Ramos (cell line): ENCODE measurements around the gene MVP.

Source experiments
- in situ Hi-C: fragments of 300-500 bp; cut with MboI; formaldehyde crosslinking; loops from one replicate; pipeline ENCODE4 v1.14.3; 2022; ENCODE audit warnings: low sequenced_read_pairs; ENCODE audit not compliant: unreplicated experiment

MVP gene

DNA sequence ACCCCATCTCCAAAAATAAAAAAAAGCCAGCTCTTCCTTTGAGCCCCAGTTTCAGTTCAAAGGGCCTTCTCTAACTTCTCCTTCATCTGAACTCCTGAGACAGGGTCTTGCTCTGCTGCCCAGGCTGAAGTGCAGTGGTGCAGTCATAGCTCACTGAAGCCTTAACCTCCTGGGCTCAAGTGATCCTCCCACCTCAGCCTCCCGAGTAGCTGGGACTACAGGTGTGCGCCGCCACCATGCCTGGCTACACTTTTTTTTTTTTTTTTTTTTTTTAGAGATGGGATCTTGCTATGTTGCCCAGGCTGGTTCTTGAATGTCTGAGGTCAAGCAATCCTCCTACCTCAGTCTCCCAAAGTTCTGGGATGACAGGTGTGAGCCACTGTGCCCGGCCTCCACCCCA, 13.0 kb downstream of the MVP start:
- in situ Hi-C loops: loop anchor here (25.0 kb wide), 1 partner anchor 179 kb away; the partner anchor contains the start of genes C16orf92 and DOC2A

- in situ Hi-C loops: loop anchor here (25.0 kb wide), 1 partner anchor 178 kb away; the partner anchor contains the start of genes C16orf92 and DOC2A
Measured at GRCh38 chr16:29834079-29834478, 13.8 kb downstream of the MVP start.

GRCh38 chr16:29835926-29836325, 15.7 kb downstream of the MVP start:
- in situ Hi-C loops: loop anchor here (25.0 kb wide), 1 partner anchor 176 kb away; the partner anchor contains the start of genes C16orf92 and DOC2A

DNA sequence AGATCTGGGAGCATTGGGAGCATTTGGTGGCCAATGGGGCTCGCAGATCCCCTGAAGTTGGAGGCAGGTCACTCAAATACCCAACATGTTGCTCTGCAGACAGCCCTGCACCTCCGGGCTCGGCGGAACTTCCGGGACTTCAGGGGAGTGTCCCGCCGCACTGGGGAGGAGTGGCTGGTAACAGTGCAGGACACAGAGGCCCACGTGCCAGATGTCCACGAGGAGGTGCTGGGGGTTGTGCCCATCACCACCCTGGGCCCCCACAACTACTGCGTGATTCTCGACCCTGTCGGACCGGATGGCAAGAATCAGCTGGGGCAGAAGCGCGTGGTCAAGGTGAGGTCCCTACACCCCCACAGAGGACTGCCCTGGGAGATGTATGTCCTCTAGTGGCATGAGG, 16.4 kb downstream of the MVP start:
- in situ Hi-C loops: loop anchor here (25.0 kb wide), 1 partner anchor 176 kb away; the partner anchor contains the start of genes C16orf92 and DOC2A

DNA sequence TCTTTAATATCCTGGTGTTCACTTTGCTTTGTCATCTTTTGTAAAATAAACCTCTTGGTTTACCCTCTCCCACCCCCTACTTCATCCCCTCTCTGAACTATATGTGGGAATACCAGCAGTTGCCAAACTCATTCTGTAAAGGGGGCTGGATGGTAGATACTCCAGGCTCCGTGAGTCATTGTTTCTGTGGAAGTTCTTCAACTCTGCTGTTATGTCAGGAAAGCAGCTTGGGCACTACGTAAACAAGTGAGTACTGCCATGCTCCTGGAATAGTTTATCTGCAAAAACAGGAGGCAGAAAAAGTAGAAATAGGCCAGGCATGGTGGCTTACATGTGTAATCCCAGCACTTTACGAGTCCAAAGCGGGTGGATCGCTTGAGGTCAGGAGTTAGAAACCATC, 17.6 kb downstream of the MVP start:
- in situ Hi-C loops: loop anchor here (25.0 kb wide), 1 partner anchor 174 kb away; the partner anchor contains the start of genes C16orf92 and DOC2A

- in situ Hi-C loops: loop anchor here (25.0 kb wide), 1 partner anchor 172 kb away; the partner anchor contains the start of genes C16orf92 and DOC2A
Measured at GRCh38 chr16:29839822-29840221, 19.6 kb downstream of the MVP start.

GRCh38 chr16:29840240-29840639, 20.0 kb downstream of the MVP start:
- in situ Hi-C loops: loop anchor here (25.0 kb wide), 1 partner anchor 172 kb away; the partner anchor contains the start of genes C16orf92 and DOC2A

- in situ Hi-C loops: loop anchor here (25.0 kb wide), 1 partner anchor 171 kb away; the partner anchor contains the start of genes C16orf92 and DOC2A
Measured at GRCh38 chr16:29841631-29842030, 21.4 kb downstream of the MVP start.

- in situ Hi-C loops: loop anchor here (25.0 kb wide), 1 partner anchor 169 kb away; the partner anchor contains the start of genes C16orf92 and DOC2A
Measured at GRCh38 chr16:29842732-29843346, 22.6 kb downstream of the MVP start.

- in situ Hi-C loops: loop anchor here (25.0 kb wide), 1 partner anchor 168 kb away; the partner anchor contains the start of genes C16orf92 and DOC2A
Measured at GRCh38 chr16:29843931-29844330, 23.7 kb downstream of the MVP start.

GRCh38 chr16:29844575-29845331, 24.5 kb downstream of the MVP start:
- in situ Hi-C loops: loop anchor here (25.0 kb wide), 1 partner anchor 168 kb away; the partner anchor contains the start of genes C16orf92 and DOC2A

DNA sequence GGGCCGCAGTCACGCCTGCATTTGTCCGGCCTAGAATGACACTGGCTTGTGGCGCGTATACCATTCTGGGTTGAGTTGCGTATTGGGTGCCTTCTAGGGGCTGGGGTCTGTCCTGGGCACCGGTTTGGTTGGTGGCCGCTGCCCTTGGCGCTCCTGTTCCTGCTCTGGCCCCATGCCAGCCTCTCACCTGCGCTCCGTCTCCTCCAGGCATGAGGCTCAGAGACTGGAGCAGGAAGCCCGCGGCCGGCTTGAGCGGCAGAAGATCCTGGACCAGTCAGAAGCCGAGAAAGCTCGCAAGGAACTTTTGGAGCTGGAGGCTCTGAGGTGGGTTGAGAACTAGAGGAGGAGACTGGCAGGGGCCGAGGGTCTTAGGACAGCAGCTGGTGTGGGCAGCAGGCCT, 25.4 kb downstream of the MVP start:
- in situ Hi-C loops: loop anchor here (25.0 kb wide), 1 partner anchor 167 kb away; the partner anchor contains the start of genes C16orf92 and DOC2A

- in situ Hi-C loops: loop anchor here (25.0 kb wide), 1 partner anchor 164 kb away; the partner anchor contains the start of genes C16orf92 and DOC2A
Measured at GRCh38 chr16:29848420-29849297, 28.4 kb downstream of the MVP start.

DNA sequence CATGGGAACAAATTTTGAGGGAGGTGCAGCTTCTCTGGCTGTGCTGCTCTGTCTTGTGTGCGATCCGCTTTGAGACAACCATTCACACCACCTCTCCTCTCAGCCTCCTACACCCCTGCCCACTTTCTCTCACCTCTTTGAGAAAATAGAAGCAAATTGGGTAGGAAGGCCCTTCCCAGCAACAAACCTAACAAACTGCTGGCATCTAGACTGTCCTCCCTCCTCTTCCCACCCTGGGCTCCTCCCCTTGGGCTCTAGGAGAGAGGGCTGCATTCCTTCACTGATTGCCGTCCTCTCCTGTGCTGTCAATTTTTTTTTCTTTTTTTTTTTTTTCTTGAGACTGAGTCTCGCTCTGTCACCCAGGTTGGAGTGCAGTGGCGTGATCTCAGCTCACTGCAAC, 29.2 kb downstream of the MVP start:
- in situ Hi-C loops: loop anchor here (25.0 kb wide), 1 partner anchor 163 kb away; the partner anchor contains the start of genes C16orf92 and DOC2A

GRCh38 chr16:29850998-29851397, 30.7 kb downstream of the MVP start:
- in situ Hi-C loops: no loop called here

GRCh38 chr16:29852654-29853053, 32.4 kb downstream of the MVP start:
- in situ Hi-C loops: no loop called here

GRCh38 chr16:29854520-29855100, 34.3 kb downstream of the MVP start:
- in situ Hi-C loops: no loop called here

- in situ Hi-C loops: no loop called here
Measured at GRCh38 chr16:29857133-29857760, 37.0 kb downstream of the MVP start.
